Heart right ventricle (tissue), 16 donors: ENCODE data around the gene NMUR1. TPM values are rescaled to one million over a fixed set of nuclear protein-coding genes. Genes with fewer than 3 reads are reported as not detected.

Source experiments
- ATAC-seq, 8 donors: fragments of 200-7000 bp; cut with Tn5 transposase; one replicate each; pipeline ENCODE4 v1.9.1; 2020; ENCODE audit warnings: mild to moderate bottlenecking in 8 of 8, moderate library complexity in 8 of 8, moderate number of reproducible peaks in 1 of 8
- DNase-seq, 2 donors: peaks; one replicate each; pipeline ENCODE4 v3.0.0-alpha.2; 2020
- H3K27ac ChIP-seq, 10 donors: fragments of 200-600 bp; sonication (generic) in 2 of 10; one replicate each; pipeline versions ENCODE4 v1.5.0 to v1.8.0; 2020 to 2022; ENCODE audit warnings: mild to moderate bottlenecking in 3 of 10
- H3K27me3 ChIP-seq, 7 donors: fragments of 200-600 bp; one replicate each; pipeline ENCODE4 v1.8.0; 2021 to 2022; ENCODE audit warnings: mild to moderate bottlenecking in 2 of 7
- H3K36me3 ChIP-seq, 9 donors: fragments of 200-600 bp; sonication (generic) in 1 of 9; one replicate each; pipeline versions ENCODE4 v1.5.0 to v1.8.0; 2020 to 2022; ENCODE audit warnings: mild to moderate bottlenecking in 2 of 9
- H3K4me1 ChIP-seq, 9 donors: fragments of 200-600 bp; sonication (generic) in 1 of 9; one replicate each; pipeline versions ENCODE4 v1.5.0 to v1.8.0; 2020 to 2022; ENCODE audit warnings: mild to moderate bottlenecking in 4 of 9
- H3K4me3 ChIP-seq, 10 donors: fragments of 200-600 bp; sonication (generic) in 2 of 10; one replicate each; pipeline versions ENCODE4 v1.5.0 to v1.8.0; 2020 to 2022; ENCODE audit warnings: mild to moderate bottlenecking in 7 of 10, moderate library complexity in 2 of 10
- H3K9me3 ChIP-seq, 11 donors: fragments of 200-600 bp in 10 of 11; sonication (generic) in 2 of 11; one replicate each; pipeline versions ENCODE4 v1.5.0 to v1.8.0; 2013 to 2022; ENCODE audit warnings: mild to moderate bottlenecking in 2 of 11, control low read depth in 1 of 11, moderate library complexity in 1 of 11
- WGBS, 2 donors: extraction: QIAGEN DNeasy Blood & Tissue Kit; methylation state at CpG; one replicate each; pipeline ENCODE4 v1.1.7; 2013; ENCODE audit warnings: inconsistent platforms in 1 of 2; 5-methylcytosine and 5-hydroxymethylcytosine counted together
- intact Hi-C, 10 donors: fragments of 100-400 bp; cut with DNase I; formaldehyde crosslinking; loops; one replicate each; pipeline versions ENCODE4 v1.11.1 to v1.14.2; 2022
- polyA plus RNA-seq, 2 donors: library from polyadenylated mRNA; stranded (reverse); fragments of 200-250 nt; gene quantifications; one replicate each; pipeline ENCODE4 v1.2.3, GENCODE V29; 2013
- total RNA-seq, 10 donors: library from RNA; stranded (reverse); fragmentation: NEBNext Ultra II Directional in 3 of 10; extraction: Animal tissue kit (Norgen Biotek cat#: 25700) in 3 of 10; gene quantifications; one replicate each; pipeline versions ENCODE4 v1.2.1 to v1.2.4, GENCODE V29; 2021 to 2023
- TF ChIP-seq, protein P1 (sequence below), 9 donors: fragments of 200-600 bp; sonication (generic) in 2 of 9; IDR thresholded peaks; one replicate each; pipeline versions ENCODE4 v1.5.0 to v1.8.0; 2021 to 2022; ENCODE audit warnings: antibody characterized with exemption in 9 of 9, mild to moderate bottlenecking in 5 of 9, moderate library complexity in 1 of 9
- donor health status: Arrhythmogenic right ventricular cardiomyopathy.
- donor health status: ischemic (EF 13 %, LVEDD 7.1; RV severe dilation, severe dysfunction).
- donor health status: healthy with polysubstance abuse.
- donor health status: DM: no; HTN: yes; CAD: no.
- donor health status: DM: no; HTN: no; CAD: no.
- donor health status: ischemic (EF 25% LVEDD 6.9; RV normal size, moderate dysfunction).
- donor health status: ischemic (EF 25% LVEDD 5.7; RV mildly dilated, moderate dysfunction).
- donor health status: healthy.
- donor health status: DM: yes; HTN: yes; CAD: no.
- donor health status: Ischemic cardiomyopathy.
- donor health status: ischemic (EF 35%, LVEDD 5.7; RV mildly dilated, moderate dysfunction).
- donor health status: nonischemic (EF 11% LVEDD 7.7; RV severe dilation, severe dysfunction).
- donor health status: DM: yes; HTN: yes; CAD: no.
- donor health status: PGD.
- donor health status: ischemic (EF 29% LVEDD 5.4; RV normal size, mild dysfunction).
- donor health status: nonischemic (EF 23%, LVEDD 6.1; RV moderate dilation, normal function).

NMUR1 gene
- total and polyA plus RNA-seq, 12 donors: 0.10 to 0.82 (median 0.35) TPM; not detected in 1

DNA sequence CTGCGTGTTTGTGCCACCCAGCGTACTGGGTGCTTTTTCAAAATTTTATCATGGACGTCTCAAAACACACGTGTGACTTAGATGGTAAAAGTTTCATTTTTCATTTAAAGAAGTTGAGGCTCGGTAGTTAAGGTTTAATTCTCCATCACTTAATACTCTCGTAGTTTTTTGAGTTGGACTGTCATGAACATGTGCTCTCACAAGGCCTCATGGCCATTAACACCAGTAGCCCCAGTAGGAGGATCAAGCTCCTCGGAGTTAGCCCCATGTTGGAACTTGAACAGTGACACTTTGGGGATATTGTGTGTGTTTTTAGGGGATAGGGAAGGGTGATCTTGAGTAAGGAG, 15.3 kb downstream of the NMUR1 start:
- WGBS, 2 donors: 21 to 26% methylated on average over 7 of the region's 7 CpGs
- peak in 1 of 8 donors; percentile 2 for ATAC-seq

DNA sequence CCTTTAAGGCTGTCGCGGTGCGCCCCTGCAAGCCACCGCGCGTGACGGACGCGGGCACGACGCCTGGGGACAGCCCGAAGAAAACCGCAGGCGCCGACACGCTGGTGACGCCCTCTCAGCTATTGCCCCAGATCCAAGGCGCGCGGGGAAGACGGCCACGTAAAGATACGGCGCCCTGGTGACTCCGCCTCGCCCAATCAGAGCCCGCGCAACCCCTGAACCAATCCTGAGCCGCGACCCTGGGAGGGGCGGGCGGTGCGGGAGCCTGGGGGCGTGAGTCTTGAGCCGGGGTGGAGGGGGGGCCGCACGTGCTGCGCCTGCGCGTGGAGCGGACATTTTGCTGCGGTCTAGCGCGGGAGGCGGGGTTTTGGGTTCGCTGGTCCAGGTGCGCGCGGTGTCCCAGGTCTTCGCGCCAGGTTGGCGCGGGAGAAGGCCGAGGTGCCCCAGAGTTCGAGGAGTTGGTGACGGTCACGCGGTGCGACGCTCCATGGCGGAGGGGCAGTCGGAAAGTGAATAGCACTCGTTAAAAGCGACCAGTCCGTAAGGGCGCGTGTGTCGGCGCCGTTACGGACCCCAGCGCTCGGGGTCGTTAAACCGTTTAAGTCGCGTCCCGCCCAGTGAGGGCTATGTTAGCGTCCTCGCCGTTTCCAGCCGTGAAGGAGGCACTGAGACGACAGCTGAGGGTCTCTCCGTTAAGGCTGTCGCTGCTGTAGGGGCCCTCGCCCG, 15.9 kb downstream of the NMUR1 start:
- Histone ChIP-seq H3K9me3 (no peaks in the 10 kb centered on the region), H3K27me3 (no peaks in the 10 kb centered on the region), H3K27ac (peak overlapping the region; percentile 51 to 90 (median 87)), H3K4me3 (peak overlapping the region; percentile 63 to 89 (median 78)), H3K36me3 (no peaks in the 10 kb centered on the region), H3K4me1 (peaks cover 0 to 24% (median 12%) of the 10 kb centered on the region in 9 donors)
- DNase-seq: peak; percentile 98
- peak; percentile 99 to 100 (median 100) for ATAC-seq
- WGBS, 2 donors: 1 to 2% methylated on average over 87 of the region's 87 CpGs
- intact Hi-C loops: loop anchor here in 4 of 10 donors (2.0 to 10.0 kb wide), 5 partner anchors 88 to 210 kb away; no protein-coding TSS in a partner anchor
- TF ChIP-seq, protein P1, sequence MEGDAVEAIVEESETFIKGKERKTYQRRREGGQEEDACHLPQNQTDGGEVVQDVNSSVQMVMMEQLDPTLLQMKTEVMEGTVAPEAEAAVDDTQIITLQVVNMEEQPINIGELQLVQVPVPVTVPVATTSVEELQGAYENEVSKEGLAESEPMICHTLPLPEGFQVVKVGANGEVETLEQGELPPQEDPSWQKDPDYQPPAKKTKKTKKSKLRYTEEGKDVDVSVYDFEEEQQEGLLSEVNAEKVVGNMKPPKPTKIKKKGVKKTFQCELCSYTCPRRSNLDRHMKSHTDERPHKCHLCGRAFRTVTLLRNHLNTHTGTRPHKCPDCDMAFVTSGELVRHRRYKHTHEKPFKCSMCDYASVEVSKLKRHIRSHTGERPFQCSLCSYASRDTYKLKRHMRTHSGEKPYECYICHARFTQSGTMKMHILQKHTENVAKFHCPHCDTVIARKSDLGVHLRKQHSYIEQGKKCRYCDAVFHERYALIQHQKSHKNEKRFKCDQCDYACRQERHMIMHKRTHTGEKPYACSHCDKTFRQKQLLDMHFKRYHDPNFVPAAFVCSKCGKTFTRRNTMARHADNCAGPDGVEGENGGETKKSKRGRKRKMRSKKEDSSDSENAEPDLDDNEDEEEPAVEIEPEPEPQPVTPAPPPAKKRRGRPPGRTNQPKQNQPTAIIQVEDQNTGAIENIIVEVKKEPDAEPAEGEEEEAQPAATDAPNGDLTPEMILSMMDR (IDR thresholded peaks at IDR 0.05): no peak

More for the DNA sequence above, 15.3 kb downstream of the NMUR1 start:
- Histone ChIP-seq H3K27me3 (no peaks in the 10 kb centered on the region), H3K4me1 (peaks cover 0 to 29% (median 12%) of the 10 kb centered on the region in 9 donors), H3K9me3 (no peaks in the 10 kb centered on the region), H3K27ac (peak overlapping the region; percentile 44 to 90 (median 87)), H3K36me3 (no peaks in the 10 kb centered on the region), H3K4me3 (peak overlapping the region; percentile 63 to 89 (median 78))
- no peak for DNase-seq
- TF ChIP-seq, protein P1 (IDR thresholded peaks at IDR 0.05): no peak
- intact Hi-C loops: loop anchor here in 8 of 10 donors (2.0 to 10.0 kb wide), 6 partner anchors 42 to 210 kb away; no protein-coding TSS in a partner anchor

DNA sequence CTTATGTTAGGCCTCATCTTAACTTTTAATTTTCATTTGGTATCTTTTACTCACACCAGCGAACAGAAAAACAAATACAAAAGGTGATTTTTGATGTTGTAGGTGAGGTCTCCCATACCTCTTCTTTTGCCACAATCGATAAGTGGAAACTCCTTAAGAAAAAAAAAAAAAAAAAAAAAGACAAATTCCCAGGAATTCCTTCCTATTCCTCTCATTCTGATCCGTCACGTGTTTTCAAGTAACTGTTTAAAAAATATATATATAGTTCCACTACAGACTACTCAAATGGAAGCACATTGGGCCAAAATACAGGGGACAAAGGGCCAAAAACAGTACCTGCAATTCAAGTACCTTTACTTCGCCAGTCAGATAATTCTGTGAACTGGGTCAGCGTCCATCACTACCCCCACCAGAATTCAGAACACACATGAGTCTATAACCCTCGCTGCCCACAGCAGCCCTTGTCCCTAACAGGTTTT, 16.5 kb downstream of the NMUR1 start:
- WGBS, 2 donors: 16 to 17% methylated on average over 7 of the region's 7 CpGs
- TF ChIP-seq, protein P1 (IDR thresholded peaks at IDR 0.05): no peak
- intact Hi-C loops: loop anchor here in 4 of 10 donors (2.0 to 10.0 kb wide), 5 partner anchors 89 to 211 kb away; no protein-coding TSS in a partner anchor
- Histone ChIP-seq H3K4me3 (peak overlapping the region in 9 of 10 donors; percentile 63 to 89 (median 78)), H3K27ac (peak overlapping the region; percentile 51 to 90 (median 87)), H3K4me1 (peaks cover 0 to 23% (median 12%) of the 10 kb centered on the region in 9 donors), H3K9me3 (no peaks in the 10 kb centered on the region), H3K36me3 (no peaks in the 10 kb centered on the region), H3K27me3 (no peaks in the 10 kb centered on the region)
- ATAC-seq (no peak), DNase-seq (no peak)

GRCh38 chr2:231512222-231512621, 18.0 kb downstream of the NMUR1 start:
- 65 to 66% methylated on average over 5 of the region's 5 CpGs for WGBS, 2 donors
- Histone ChIP-seq H3K27me3 (no peaks in the 10 kb centered on the region), H3K9me3 (no peaks in the 10 kb centered on the region), H3K4me3 (no peak overlapping the region), H3K4me1 (peaks cover 0 to 23% (median 12%) of the 10 kb centered on the region in 9 donors), H3K27ac (peak overlapping the region in 2 of 10 donors; percentile 37 to 43), H3K36me3 (no peaks in the 10 kb centered on the region)
- no peak for ATAC-seq
- intact Hi-C loops: loop anchor here in 3 of 10 donors (5.0 to 10.0 kb wide), 4 partner anchors 90 to 213 kb away; no protein-coding TSS in a partner anchor
- no peak for DNase-seq
- TF ChIP-seq, protein P1 (IDR thresholded peaks at IDR 0.05): no peak
